Esophagus muscularis mucosa (tissue), 4 donors: Measurements from ENCODE around the gene USP30. TPM values are rescaled to one million over a fixed set of nuclear protein-coding genes. Genes with fewer than 3 reads are reported as not detected.
"Not testable (repeated sequence)": the region's sequence is repeated elsewhere in the genome, so short reads cannot be mapped to it uniquely, and the experiment has no call there.

ENCODE experiments used
- DNase-seq: peaks from one replicate; pipeline ENCODE4 v3.0.0-alpha.2; 2017; ENCODE audit errors: extremely low spot score
- H3K27ac ChIP-seq, 4 donors: fragments of 200-600 bp; sonication (generic); replicated peaks in 1 of 4; 1 replicate in 3 of 4; 2 replicates in 1 of 4; pipeline ENCODE4 v1.5.1; 2016 to 2019; ENCODE audit warnings: mild to moderate bottlenecking in 1 of 4
- H3K27me3 ChIP-seq, 4 donors: fragments of 200-600 bp; sonication (generic); one replicate each; pipeline versions ENCODE4 v1.5.1 to v1.6.0; 2016 to 2019
- H3K36me3 ChIP-seq, 4 donors: fragments of 200-600 bp; sonication (generic); one replicate each; pipeline ENCODE4 v1.5.1; 2016 to 2019
- H3K4me1 ChIP-seq, 4 donors: fragments of 200-600 bp; sonication (generic); one replicate each; pipeline ENCODE4 v1.5.1; 2016 to 2019
- H3K4me3 ChIP-seq, 4 donors: fragments of 200-600 bp; sonication (generic); 1 replicate in 2 of 4; 2 replicates in 2 of 4; pipeline ENCODE4 v1.5.1; 2016 to 2019; ENCODE audit warnings: mild to moderate bottlenecking in 4 of 4, moderate library complexity in 1 of 4
- H3K9me3 ChIP-seq, 4 donors: fragments of 200-600 bp; sonication (generic); 1 replicate in 3 of 4; 2 replicates in 1 of 4; pipeline ENCODE4 v1.5.1; 2016 to 2019
- CTCF ChIP-seq, 3 experiments: fragments of 200-600 bp in 2 of 3; fragments of 450-650 bp in 1 of 3; sonication (generic) in 2 of 3; IDR thresholded peaks; one replicate each; pipeline ENCODE4 v1.5.1; 2017 to 2019; ENCODE audit warnings: antibody characterized with exemption in 3 of 3, mild to moderate bottlenecking in 2 of 3, moderate library complexity in 1 of 3
- EP300 ChIP-seq: sonication (generic); formaldehyde crosslinking; IDR thresholded peaks from one replicate; pipeline ENCODE4 v1.6.1; 2017; ENCODE audit warnings: antibody characterized with exemption
- POLR2A ChIP-seq: fragments of 450-650 bp; IDR thresholded peaks from one replicate; pipeline ENCODE4 v1.6.1; 2017; ENCODE audit warnings: antibody characterized with exemption, moderate library complexity, mild to moderate bottlenecking, low read depth
- POLR2AphosphoS5 ChIP-seq, 2 donors: sonication (generic); formaldehyde crosslinking; IDR thresholded peaks; one replicate each; pipeline ENCODE4 v1.6.1; 2017; ENCODE audit warnings: antibody characterized with exemption in 2 of 2
- WGBS: methylation state at CpG from one replicate; pipeline ENCODE4 v1.1.5; 2018; 5-methylcytosine and 5-hydroxymethylcytosine counted together
- intact Hi-C: fragments of 100-400 bp; cut with DNase I; formaldehyde crosslinking; loops from one replicate; pipeline ENCODE4 v1.15.1; 2023
- total RNA-seq, 4 donors: library from RNA; depleted of rRNA; stranded (reverse); fragments of >200 nt; gene quantifications; one replicate each; pipeline versions ENCODE4 v1.1.0 to v1.2.1, GENCODE V29; 2016

Gene USP30
- total RNA-seq, 4 donors from 2014 or later = 6.2 to 14.6 (median 12.2) TPM

DNA sequence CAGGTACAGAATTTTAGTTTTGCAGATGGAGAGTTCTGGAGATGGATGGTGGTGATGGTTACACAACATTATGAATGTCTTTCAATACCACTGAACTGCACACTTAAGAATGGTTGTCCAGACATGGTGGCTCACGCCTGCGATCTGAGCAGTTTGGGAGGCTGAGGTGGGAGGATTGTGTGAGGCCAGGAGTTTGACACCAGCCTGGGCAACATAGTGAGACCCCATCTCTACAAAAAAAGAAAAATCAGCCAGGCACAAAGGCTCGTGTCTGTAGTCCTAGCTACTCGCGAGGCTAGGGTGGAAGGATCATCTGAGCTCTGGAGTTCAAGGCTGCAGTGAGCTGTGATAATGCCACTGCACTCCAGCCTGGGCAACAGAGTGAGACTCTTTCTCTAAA is 8.1 kb upstream of the USP30 start:
- Histone ChIP-seq H3K9me3 (peaks cover 0 to 7% (median 2%) of the 10 kb centered on the region in 4 donors), H3K27me3 (peaks cover 0 to 23% (median 0%) of the 10 kb centered on the region in 4 donors), H3K27ac (no peak overlapping the region), H3K36me3 (no peaks in the 10 kb centered on the region), H3K4me1 (no peaks in the 10 kb centered on the region), H3K4me3 (no peak overlapping the region)
- intact Hi-C loops = no loop called here
- TF ChIP-seq EP300 = no peak
- no peak for TF ChIP-seq POLR2AphosphoS5 (IDR thresholded peaks at IDR 0.05)
- no peak for TF ChIP-seq POLR2A
- no peak for TF ChIP-seq CTCF (IDR thresholded peaks at IDR 0.05)
- DNase-seq = peak; percentile 55
- WGBS = 81% methylated on average over 5 of the region's 5 CpGs

GRCh38 chr12:109047081-109047805 is 5.1 kb upstream of the USP30 start:
- Histone ChIP-seq H3K4me1 (peaks cover 4 to 5% (median 5%) of the 10 kb centered on the region in 4 donors), H3K4me3 (no peak overlapping the region), H3K27me3 (peaks cover 0 to 18% (median 0%) of the 10 kb centered on the region in 4 donors), H3K9me3 (no peaks in the 10 kb centered on the region), H3K36me3 (no peaks in the 10 kb centered on the region), H3K27ac (no peak overlapping the region)
- 79% methylated on average over 8 of the region's 8 CpGs for WGBS
- TF ChIP-seq POLR2AphosphoS5 (IDR thresholded peaks at IDR 0.05) (no peak), POLR2A (no peak), CTCF (IDR thresholded peaks at IDR 0.05) (no peak), EP300 (no peak)
- no peak for DNase-seq
- intact Hi-C loops = no loop called here

GRCh38 chr12:109048706-109049105 is 3.7 kb upstream of the USP30 start:
- H3K4me3 ChIP-seq, H3K9me3 ChIP-seq, DNase-seq, intact Hi-C loops, H3K27ac ChIP-seq, H3K36me3 ChIP-seq: not testable (repeated sequence)
- H3K4me1 ChIP-seq = peaks cover 10 to 14% (median 14%) of the 10 kb centered on the region in 4 donors
- H3K27me3 ChIP-seq = peaks cover 0 to 14% (median 0%) of the 10 kb centered on the region in 4 donors
- WGBS = 92% methylated on average over 3 of the region's 3 CpGs

DNA sequence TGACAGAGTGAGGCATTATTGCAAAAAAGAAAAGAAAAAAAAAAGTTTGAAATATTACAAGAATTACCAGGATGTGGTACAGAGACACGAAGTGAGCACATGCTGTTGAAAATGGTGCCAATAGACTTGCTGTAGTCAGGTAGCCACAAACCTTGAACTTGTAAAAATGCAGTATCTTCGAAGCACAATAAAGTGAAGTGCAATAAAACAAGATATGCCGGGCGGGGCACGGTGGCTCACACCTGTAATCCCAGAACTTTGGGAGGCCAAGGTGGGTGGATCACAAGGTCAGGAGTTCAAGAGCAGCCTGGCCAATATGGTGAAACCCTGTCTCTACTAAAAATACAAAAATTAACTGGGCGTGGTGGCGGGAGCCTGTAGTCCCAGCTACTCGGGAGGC is 2.6 kb upstream of the USP30 start:
- H3K27ac ChIP-seq, H3K36me3 ChIP-seq, H3K4me3 ChIP-seq, H3K27me3 ChIP-seq, DNase-seq, intact Hi-C loops, H3K9me3 ChIP-seq: not testable (repeated sequence)
- WGBS = 73% methylated on average over 8 of the region's 8 CpGs
- H3K4me1 ChIP-seq = peaks cover 16 to 23% (median 22%) of the 10 kb centered on the region in 4 donors

DNA sequence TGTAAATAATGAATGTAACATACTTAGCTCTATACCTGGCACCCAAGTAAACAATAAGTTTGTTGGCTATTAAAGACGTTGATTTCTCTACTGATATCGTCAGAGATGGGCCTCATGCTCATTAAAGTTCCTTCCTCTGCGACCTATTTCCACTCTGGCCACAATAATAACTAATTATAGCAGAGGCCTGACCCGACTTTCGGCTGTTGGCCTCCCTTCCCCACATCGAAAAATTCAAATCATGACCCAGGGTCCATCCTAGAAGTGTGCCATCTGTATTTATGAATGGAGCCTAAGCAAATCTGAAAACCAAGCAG is 321 bp upstream of the USP30 start:
- no peak for TF ChIP-seq POLR2AphosphoS5 (IDR thresholded peaks at IDR 0.05)
- H3K9me3 ChIP-seq = no peaks in the 10 kb centered on the region
- H3K27ac ChIP-seq = peak overlapping the region; percentile 83 to 90 (median 85)
- H3K4me1 ChIP-seq = peaks cover 16 to 23% (median 22%) of the 10 kb centered on the region in 4 donors
- intact Hi-C loops = no loop called here
- no peaks in the 10 kb centered on the region for H3K27me3 ChIP-seq
- peak overlapping the region; percentile 79 to 98 (median 92) for H3K4me3 ChIP-seq
- WGBS = 17% methylated on average over 6 of the region's 6 CpGs
- H3K36me3 ChIP-seq = peaks cover 0 to 5% (median 0%) of the 10 kb centered on the region in 4 donors
- no peak for DNase-seq

- WGBS = 33% methylated on average over 9 of the region's 9 CpGs
- peaks cover 4 to 19% (median 10%) of the 10 kb centered on the region in 4 donors for H3K36me3 ChIP-seq
- H3K27me3 ChIP-seq = no peaks in the 10 kb centered on the region
- no peaks in the 10 kb centered on the region for H3K9me3 ChIP-seq
- intact Hi-C loops = no loop called here
- TF ChIP-seq POLR2AphosphoS5 (IDR thresholded peaks at IDR 0.05) (no peak), POLR2A (no peak), CTCF (IDR thresholded peaks at IDR 0.05) (no peak), EP300 (no peak)
- peak overlapping the region; percentile 83 to 90 (median 85) for H3K27ac ChIP-seq
- peak overlapping the region; percentile 79 to 98 (median 92) for H3K4me3 ChIP-seq
- peaks cover 16 to 23% (median 22%) of the 10 kb centered on the region in 4 donors for H3K4me1 ChIP-seq
- no peak for DNase-seq
These were observed 1.2 kb downstream of the USP30 start for GRCh38 chr12:109053382-109054123.

DNA sequence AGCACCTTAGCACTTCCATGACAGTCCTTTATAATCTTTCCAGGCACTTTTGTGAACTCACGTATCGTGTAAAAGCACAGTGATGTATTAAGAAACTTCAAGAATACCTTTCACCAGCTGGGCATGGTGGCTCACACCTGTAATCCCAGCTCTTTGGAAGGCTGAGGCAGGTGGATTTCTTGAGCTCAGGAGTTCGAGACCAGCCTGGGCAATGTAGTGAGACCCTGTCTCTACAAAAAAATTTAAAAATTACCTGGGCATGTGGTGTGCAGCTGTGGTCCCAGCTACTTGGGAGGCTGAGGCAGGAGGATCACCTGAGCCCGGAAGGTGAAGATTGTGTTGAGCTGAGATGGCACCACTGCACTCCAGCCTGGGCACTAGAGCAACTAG is 1.7 kb downstream of the USP30 start:
- 91% methylated on average over 4 of the region's 4 CpGs for WGBS
- DNase-seq, intact Hi-C loops, H3K9me3 ChIP-seq, H3K27me3 ChIP-seq: not testable (repeated sequence)
- Histone ChIP-seq H3K4me1 (peaks cover 16 to 23% (median 22%) of the 10 kb centered on the region in 4 donors), H3K4me3 (peak overlapping the region in 2 of 4 donors; percentile 97 to 98), H3K36me3 (peaks cover 10 to 23% (median 16%) of the 10 kb centered on the region in 4 donors), H3K27ac (peak overlapping the region in 2 of 4 donors; percentile 83 to 84)
